SKM-1 treated with dmso at 0.1 percent for 144 hours (cell line): ENCODE measurements around the gene ANXA1.

Experiments
- DNase-seq: peaks from one replicate; lab custom pipeline; 2025; ENCODE audit not compliant: unreplicated experiment; lab: John Stamatoyannopoulos, UW

The ANXA1 gene, protein sequence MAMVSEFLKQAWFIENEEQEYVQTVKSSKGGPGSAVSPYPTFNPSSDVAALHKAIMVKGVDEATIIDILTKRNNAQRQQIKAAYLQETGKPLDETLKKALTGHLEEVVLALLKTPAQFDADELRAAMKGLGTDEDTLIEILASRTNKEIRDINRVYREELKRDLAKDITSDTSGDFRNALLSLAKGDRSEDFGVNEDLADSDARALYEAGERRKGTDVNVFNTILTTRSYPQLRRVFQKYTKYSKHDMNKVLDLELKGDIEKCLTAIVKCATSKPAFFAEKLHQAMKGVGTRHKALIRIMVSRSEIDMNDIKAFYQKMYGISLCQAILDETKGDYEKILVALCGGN

DNA sequence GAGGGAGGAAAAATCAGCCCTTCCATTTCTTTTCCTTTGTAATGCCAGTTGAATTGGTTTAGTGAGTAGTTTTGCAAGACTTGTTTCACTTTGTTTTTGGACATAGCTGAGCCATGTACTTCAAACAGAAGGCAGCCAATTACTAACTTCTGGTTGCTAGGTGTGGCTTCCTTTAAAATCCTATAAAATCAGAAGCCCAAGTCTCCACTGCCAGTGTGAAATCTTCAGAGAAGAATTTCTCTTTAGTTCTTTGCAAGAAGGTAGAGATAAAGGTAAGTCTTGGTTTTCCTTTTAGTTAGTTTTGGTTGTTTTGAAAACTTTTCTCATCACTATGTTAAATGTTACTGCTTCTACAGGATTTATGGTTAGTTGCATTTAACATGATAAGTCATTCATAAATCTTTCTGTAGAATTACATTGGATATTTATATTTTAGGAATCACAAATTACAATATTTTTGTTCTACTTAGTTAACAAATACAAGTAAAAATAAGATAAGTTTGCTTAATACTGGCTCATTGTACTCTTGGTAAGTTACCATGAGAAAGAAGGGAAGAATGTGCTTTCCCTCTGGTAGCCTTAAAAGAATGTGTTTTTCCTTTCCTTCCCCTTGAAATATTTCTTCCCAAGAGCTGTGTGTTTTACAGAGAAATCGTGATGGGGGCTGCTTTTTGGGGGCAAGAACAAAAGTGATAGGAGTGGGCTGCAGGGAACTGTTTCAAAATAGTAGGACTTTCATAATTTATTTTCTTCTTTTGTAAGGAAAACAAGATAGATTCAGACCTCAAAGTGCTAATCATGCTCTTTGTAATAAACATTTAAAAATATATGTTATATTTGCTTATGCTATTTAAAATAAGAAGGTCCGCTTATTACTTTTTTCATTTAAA, at the start of gene ANXA1:
Gene ANXA1 (plus strand): TSS at position 213 of the 890 bp plus-strand sequence. CDS start 6,671 bp downstream, outside the sequence.
- no peak for DNase-seq

DNA sequence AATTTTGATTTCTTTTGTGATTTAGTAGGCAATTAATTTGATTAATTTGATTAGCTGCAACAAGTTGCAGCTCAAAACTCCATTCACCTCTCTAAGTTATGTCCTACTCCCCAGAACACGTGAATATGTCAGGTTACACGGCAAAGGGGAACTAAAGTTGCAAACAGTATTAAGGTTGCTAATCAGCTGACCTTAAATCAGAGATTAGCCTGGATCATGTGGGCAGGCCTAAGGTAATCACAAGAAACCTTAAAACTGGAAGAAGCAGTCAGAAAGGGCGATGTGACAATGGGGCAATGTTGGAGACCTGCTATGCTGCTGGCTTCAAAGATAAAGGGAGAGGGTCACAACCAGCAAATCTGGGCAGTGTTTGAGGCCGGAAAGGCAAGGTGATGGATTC, 47.3 kb upstream of the ANXA1 start:
- no peak for DNase-seq

DNA sequence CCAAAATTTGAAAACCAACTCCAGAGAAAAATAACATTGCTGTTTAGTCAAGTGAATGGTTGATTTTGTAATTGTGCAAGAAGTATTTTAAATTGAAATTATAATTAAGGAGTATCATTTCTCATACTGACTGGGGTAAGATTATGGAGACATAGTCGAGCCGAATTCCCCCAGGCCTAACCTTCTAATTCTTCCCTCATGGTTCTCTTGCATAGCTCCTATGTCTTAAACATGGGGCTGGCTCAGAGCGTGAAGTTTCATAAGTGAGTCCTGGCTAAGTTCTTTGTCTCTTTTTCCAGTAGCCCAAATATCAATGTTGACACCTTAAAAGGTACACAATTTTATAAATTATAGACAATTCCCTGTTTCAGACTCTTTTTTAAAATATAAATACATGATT, 46.7 kb upstream of the ANXA1 start:
- DNase-seq: no peak

DNA sequence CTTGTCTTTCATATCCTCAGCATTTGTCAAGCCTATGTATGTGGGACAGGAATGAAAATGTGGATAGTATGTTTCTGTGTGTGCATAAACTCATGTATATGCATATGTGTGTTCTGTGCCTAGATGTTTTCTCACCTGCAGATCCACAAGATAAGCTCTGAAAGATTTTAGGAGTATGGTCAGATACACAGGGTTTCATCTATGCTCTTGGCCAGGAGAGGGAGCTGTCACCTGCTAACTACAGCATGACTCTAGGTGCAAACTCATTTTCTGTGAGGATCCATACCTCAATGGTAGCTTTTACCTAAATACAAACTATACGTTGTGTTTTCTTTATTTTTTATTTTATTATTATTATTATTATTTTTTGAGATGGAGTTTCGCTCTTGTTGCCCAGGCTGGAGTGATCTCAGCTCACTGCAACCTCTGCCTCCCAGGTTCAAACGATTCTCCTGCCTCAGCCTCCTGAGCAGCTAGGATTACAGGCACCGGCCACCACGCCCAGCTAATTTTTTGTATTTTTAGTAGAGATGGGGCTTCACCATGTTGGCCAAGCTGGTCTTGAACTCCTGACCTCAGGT, 44.1 kb upstream of the ANXA1 start:
- DNase-seq: peak; percentile 2

DNA sequence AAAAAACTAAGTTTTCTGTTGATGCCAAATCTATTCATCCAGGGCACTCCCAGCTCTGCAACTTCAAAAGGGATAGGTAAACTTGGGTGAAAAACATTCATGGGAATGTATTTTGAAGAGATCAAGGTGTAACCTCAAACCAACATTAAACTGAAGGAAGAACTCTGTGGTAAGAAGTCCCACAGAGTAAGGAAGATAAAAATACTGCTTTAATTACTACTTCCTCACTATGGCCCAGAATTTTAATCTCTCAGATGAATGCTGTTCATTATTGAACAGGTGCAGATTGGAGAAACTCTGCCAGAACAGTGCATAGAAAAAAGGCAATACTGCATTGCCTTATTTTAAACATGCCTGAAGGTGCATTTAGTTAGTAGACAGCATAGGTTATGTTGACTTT, 37.6 kb upstream of the ANXA1 start:
- DNase-seq: no peak

DNA sequence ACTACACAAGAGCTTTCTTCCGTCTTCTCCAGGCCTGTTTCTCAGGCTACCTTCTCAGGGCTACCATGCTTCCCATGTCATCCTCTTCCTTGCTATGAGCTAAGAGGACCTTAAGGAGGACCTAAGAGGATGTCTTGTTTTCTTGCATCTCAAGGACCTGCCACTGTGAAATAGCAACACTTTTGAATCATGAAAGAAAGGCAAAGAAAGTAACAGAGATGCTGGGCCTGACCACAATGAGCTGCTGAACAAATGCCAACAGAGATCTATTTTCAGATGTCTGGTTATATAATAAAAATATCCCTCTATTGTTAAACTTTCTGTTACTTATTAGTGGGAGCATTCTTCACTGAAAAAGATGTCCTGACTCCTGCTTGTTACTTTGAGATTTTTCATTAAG, 36.7 kb upstream of the ANXA1 start:
- no peak for DNase-seq

DNA sequence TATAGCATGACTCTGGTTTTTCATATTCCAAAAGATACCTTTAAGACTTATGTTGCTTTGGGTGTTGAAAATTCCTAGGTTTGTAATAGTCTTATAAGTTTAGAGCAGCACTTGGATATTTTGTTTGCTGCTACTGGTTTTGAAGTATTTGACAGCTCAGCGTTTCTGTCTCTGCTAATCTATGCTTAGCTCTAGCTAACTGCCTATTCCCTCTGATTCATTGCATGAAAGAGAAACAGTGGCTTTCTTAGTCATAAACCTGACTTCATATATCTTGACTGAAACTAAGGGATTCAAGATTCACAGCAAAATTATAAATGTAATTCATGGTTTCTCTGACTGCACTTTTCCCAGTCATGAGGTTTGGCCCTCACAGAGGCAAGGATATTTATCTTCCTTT, 35.6 kb upstream of the ANXA1 start:
- no peak for DNase-seq

DNA sequence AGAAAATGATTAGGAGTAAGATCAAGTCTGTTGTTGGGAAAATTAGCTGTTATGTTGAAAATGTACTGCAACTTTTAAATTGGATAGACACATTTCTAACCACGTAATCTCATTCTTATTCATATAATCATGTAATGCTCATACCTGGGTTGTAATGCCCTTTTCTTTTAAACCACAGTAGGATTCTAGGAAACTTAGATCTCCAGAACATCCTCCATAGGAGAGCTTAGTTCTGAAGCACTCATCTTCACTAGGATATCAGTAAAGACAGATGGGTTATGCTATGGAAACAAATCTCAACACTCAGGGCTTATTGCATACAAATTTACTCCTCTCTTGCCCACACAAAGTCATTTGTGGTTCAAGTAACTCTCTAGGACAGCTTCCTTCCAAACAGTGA, 34.8 kb upstream of the ANXA1 start:
- DNase-seq: no peak

DNA sequence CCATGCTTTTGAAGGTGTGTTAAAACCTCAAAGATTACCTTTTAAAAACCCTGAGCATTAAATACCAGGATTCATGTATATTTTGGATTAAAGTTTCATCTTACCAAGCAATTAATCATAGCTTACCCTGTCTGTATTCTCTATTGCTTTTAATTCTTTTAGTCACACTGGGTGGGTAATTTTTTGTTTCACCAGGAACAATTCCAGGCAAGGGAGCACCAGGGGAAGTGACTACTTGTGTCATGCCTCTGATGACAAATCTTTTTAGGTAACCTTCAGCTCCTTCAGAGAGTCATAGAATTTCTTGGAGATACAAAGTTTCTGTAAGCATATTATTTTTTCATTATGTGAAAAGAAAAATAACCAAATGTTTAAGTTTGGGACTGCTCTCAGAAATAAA, 33.4 kb upstream of the ANXA1 start:
- no peak for DNase-seq

DNA sequence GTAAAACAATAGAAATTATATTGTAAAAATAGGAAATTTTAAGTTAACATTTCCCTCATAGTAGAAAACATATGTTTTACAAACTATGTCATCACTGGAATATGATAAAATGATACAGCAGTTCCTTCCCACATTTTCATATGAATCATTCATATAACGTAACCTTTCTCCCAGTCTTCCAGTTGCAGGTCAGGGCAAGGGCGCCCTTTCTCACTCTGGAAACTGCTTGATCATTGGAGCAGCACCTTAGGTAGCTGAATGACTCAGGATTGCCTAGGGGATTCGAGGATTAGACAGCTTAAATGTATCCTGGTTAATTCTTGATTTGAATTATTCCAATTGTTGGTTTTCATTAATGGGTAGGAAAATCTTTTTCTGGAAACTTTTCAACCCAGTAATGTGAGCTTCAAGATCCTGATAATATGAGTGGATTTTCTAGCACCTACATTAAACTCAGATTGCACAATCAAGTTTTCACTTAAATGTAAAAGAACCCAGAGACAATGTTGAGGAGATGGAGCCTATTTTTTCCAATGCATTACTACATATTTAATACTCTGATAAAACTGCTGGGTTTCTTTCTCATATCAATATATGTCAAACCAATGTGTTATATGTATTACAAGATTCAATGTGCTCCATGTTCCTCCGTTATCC, 32.6 kb upstream of the ANXA1 start:
- no peak for DNase-seq

DNA sequence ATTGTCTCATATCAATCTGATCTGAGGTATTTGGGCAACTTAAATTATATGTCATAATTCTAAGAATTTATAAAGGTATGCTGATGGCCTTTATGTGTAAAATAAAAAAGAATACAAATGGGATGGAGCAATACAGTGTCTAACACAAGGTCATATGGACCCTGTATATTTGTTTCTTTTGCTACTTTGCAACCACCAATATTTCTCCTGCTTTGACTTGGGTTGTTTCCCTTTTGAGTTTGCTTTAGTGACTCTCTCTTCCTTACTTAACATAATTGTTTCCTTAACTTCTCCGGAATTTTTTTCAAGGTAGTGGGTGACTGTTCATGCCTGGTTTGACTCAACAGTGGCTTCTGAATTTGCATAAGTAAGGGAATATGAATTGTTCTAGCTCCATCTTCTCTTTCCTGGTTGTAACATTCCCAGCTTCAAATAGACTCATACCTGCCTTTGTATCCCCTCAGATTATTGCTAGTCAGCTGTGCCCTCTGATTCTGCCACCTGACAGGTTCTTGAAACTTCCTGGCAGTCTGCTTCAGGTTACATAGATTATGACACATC, 30.2 kb upstream of the ANXA1 start:
- DNase-seq: no peak

DNA sequence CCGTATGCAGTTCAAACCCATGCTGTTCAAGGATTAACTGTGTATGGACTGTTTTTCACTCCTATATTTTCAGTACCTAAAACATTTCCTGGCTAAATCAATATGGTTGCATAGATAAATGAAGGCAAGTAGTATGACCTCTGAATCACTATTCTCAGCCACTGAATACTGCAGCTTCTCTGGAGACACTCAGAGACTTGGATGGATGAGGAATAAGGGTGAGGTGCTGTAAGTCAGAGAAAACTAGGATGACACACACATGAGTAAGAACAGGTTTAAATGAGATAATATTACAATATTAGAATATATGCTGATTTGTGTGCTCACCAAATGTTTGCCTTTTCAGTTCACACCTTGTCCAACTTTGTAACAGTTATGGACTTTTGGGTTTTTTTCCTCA, 26.0 kb upstream of the ANXA1 start:
- no peak for DNase-seq

DNA sequence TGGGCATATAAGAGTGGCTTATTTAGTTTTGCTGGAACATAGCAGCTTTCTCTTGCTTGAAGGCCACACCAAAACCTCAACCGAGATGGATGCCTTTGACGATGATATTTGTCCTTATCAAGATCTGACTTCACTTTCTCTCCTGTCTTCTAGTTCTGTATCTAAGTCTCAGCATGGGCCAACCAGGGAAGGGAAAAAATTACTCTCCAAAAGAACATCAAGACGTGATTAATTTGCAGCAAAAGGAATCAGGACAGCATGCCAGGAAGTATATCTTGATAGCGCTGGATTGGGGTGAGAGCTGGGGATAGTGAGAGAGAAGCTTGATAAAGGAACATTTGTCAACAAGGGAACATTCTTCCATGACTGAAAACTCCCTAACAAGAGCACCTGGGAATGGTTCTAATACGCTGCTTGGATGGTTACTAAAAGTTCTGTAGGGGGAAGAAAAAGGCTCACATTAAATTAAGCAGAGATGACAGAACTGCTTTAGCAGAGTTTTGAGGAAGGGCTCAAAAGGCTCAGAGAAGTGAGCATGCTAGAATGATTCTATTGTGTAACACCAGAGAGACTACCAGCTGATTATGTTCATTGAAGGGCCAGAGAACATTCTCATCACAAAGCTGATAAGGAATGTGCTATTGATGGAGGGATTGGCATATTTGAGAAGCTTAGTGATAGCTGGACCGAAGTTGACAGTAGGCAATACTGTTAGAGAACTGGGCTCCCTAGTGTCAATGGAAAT, 21.6 kb upstream of the ANXA1 start:
- no peak for DNase-seq

DNA sequence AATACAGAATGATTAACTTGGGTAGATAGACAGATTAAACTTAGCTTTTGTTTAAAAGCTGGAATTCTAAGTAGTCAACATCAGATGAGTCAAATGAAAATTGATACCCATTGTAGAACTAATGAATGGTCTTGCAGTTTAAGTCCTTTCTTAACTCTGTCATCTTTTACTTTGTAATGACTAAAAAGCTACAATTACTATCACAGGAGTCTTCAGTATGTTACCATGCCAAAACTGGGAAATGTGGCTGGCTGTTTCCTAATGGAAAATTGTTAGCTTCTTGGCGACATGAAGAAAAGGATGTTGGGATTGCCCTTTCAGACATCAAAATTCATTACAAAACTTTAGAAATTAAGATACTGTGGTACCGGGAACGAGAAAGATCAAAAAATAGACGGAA, 20.2 kb upstream of the ANXA1 start:
- no peak for DNase-seq

DNA sequence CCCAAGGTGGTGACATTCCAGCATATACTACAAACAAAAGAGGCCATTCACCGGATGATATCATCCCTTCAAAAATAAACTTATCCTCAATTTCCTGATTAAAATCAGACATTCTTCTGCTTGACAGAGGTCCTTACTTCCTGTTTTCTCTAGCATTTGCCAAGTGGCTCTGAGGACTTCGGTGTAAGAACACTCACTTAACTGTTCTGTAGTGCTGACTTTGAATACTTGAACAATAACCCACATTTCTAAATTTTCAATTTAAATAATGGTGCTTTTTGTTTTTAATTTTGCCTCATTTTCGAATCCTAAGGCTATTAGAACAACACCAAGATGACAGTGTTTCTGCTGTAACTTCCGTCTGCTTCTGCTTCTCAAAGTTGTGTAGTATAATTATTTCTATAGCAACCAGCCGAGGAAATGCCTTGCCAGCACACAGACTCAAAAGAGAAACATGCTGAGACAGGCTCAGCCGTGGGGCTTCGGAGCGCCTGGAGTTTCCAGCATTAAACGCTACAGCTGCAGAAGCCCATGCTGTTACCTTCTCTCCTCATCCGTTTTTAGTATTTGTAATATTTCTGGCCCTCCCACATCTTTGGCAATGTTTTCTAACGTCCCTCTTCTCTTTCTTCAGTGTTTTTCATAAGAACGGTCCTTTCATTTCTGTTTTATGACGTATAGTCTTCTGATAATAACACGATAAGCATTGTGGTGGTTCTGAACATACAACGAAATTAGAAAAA, 19.5 kb upstream of the ANXA1 start:
- peak; percentile 54 for DNase-seq

DNA sequence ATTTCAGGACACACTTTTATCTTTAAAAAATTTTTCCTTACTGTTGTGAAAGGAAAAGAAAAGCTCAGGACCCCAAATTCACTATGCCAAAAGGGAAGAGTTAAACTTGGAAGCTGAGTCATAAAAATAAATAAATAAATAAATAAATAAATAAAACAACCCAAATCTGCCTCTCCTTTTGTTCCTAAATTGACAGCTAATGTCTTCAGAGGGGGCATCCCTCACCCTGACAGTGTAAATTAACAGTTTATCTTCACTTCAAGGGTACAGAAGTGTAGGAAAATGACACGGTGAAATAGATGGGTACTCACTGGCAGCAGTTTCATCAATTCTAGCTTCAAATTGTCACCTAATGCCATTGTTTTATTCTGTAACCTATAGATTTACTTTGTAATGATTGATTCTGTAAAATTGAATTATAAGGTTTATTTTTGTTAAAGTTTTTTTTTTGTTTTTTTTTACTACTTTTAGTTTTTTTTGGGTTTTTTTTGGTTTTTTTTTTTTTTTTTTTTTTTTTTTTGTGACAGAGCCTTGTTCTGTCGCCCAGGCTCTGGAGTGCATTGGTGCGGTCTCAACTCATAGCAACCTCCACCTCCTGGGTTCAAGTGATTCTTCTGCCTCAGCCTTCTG, 18.5 kb upstream of the ANXA1 start:
- DNase-seq: no peak

DNA sequence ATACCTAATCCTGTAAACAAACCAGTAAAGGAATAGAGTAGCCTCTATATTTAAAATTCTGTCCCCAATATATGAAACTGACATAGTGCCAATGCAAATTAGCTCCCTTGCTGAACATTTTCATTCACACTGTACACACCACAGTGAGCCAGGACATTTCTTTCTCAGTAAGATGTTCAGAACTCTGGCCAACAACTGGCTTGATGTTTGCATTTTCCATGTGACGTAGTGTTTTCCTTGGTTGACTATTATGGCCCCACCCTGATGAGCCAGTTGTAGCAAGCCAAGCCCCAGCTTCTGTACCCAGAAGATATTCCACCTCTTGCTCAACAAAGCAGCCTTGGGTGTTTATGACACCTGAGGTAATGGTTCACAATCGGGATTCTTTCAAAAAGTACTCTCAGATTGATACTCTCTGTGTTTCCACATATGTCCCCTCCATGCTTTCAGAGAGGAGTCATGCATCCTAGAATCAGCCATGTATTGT, 17.7 kb upstream of the ANXA1 start:
- no peak for DNase-seq

DNA sequence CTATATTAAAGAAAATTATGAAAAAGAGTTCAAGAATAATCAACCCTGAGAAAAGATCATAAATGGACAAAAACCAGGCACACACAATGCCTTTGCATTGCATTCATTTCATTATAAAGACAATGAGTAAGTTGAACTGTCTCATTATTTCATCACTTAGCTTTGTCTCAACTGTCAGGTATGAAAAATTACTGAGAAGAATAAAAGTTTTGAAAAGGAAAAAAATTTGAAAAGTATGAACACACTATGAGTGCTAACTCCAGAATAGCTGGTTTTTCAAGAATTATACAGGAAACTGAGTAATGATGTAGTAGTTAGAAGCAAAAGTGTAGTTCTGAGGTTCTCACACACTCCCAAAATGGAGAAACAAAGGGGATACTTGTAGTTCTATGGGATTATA, 16.3 kb upstream of the ANXA1 start:
- no peak for DNase-seq

DNA sequence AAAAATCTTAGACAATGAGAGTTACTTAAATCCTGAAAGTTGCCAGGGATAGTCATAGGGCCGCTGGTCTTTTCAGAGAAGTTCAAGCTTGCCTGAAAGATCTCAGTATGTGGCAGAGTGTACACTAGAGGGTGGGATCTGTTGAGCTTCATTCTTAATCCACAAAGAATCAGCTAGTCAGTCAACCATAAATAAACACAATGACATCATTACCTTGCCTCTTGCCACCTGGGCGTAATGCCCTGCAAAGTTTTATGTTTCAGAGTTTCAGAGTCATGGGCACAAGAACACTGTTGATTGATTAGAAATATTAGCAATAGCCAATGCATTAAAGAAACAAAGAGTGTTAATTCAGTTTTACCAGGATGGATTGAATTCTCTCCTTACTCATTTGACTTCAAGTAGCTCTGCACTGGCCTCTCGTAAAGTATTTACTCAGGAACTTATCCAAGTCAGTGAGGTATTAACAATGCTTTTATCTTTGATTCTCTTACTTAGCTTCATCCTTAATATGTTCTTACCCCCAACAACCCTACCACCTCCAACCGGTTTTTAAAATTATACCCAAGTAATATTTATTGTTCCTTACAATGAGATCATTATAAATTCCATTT, 14.3 kb upstream of the ANXA1 start:
- no peak for DNase-seq
